Thyroid gland (tissue), 4 donors: ENCODE results near the gene TCOF1.

ENCODE experiments used
- POLR2A ChIP-seq, 2 donors: fragments of 450-650 bp; IDR thresholded peaks; one replicate each; pipeline ENCODE4 v1.6.1; 2017; ENCODE audit warnings: antibody characterized with exemption in 2 of 2, mild to moderate bottlenecking in 2 of 2, moderate library complexity in 1 of 2
- TF ChIP-seq, protein P1 (sequence below), 6 experiments: fragments of 200-600 bp in 3 of 6; fragments of 450-650 bp in 3 of 6; sonication (generic) in 3 of 6; IDR thresholded peaks; one replicate each; pipeline ENCODE4 v1.5.1; 2016 to 2019; ENCODE audit warnings: antibody characterized with exemption in 6 of 6, mild to moderate bottlenecking in 2 of 6, inconsistent platforms in 1 of 6, moderate library complexity in 1 of 6

DNA sequence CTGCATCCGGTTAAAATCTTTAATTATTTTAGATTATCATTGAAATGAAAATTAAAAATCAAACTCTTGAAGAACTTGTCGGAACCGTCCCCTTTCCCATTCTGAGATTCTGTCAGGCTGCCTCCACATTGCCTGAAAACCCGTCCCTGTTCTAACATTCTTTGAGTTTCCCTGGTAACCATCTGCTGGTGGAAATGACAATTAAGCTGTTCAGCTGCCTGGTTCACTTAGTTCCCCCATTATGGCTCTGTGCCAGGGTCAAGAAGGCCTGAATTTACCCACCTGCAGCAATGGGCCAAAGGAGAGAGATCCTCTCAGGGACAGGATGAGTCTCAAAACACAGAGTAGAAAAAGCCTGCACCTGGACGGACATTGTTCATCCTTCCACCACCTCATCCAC lies 11.8 kb upstream of the TCOF1 start:
- TF ChIP-seq, protein P1, sequence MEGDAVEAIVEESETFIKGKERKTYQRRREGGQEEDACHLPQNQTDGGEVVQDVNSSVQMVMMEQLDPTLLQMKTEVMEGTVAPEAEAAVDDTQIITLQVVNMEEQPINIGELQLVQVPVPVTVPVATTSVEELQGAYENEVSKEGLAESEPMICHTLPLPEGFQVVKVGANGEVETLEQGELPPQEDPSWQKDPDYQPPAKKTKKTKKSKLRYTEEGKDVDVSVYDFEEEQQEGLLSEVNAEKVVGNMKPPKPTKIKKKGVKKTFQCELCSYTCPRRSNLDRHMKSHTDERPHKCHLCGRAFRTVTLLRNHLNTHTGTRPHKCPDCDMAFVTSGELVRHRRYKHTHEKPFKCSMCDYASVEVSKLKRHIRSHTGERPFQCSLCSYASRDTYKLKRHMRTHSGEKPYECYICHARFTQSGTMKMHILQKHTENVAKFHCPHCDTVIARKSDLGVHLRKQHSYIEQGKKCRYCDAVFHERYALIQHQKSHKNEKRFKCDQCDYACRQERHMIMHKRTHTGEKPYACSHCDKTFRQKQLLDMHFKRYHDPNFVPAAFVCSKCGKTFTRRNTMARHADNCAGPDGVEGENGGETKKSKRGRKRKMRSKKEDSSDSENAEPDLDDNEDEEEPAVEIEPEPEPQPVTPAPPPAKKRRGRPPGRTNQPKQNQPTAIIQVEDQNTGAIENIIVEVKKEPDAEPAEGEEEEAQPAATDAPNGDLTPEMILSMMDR (IDR thresholded peaks at IDR 0.05): no peak
- TF ChIP-seq POLR2A (IDR thresholded peaks at IDR 0.05): no peak
